HG02798 (cell line): ENCODE measurements around the gene CCT2.

Experiments
- ATAC-seq: cut with Tn5 transposase; IDR thresholded peaks from one replicate; pipeline ENCODE4 v1.9.1; 2021; ENCODE audit warnings: mild to moderate bottlenecking; ENCODE audit not compliant: unreplicated experiment, poor library complexity

CCT2 gene

GRCh38 chr12:69633061-69633460 lies 47.8 kb downstream of the CCT2 start:
- no peak for ATAC-seq

- peak; percentile 92 for ATAC-seq
These were observed 54.2 kb downstream of the CCT2 start for GRCh38 chr12:69639400-69640016.

GRCh38 chr12:69641546-69641945 lies 56.3 kb downstream of the CCT2 start:
- ATAC-seq, result no peak

GRCh38 chr12:69642531-69642930 lies 57.3 kb downstream of the CCT2 start:
- no peak for ATAC-seq

GRCh38 chr12:69644511-69644910 lies 59.3 kb downstream of the CCT2 start:
- ATAC-seq, result no peak

- no peak for ATAC-seq
These were observed 59.8 kb downstream of the CCT2 start for GRCh38 chr12:69645031-69645430.

- no peak for ATAC-seq
These were observed 61.9 kb downstream of the CCT2 start for GRCh38 chr12:69647178-69647577.

GRCh38 chr12:69648476-69648875 lies 63.2 kb downstream of the CCT2 start:
- no peak for ATAC-seq

- no peak for ATAC-seq
These were observed 64.3 kb downstream of the CCT2 start for GRCh38 chr12:69649529-69649928.
